OCI-LY7 (cell line): ENCODE results near the gene NES. TPM values are rescaled to one million over a fixed set of nuclear protein-coding genes. Genes with fewer than 3 reads are reported as not detected.

Source experiments
- BruUV-seq: library from RNA; stranded (reverse); fragments of 400-500 nt; replicated peaks from 2 replicates; lab custom pipeline; 2021; lab: Mats Ljungman, UMichigan
- CTCF ChIA-PET: fragments of 300-600 bp; sonication (Branson Sonifier 250); formaldehyde crosslinking; loops from one replicate; lab custom pipeline; 2022; ENCODE audit warnings: antibody characterized with exemption; ENCODE audit not compliant: unreplicated experiment; lab: Charles Lee
- POLR2A ChIA-PET: fragments of 300-600 bp; sonication (Branson Sonifier 250); formaldehyde crosslinking; loops from one replicate; lab custom pipeline; 2022; ENCODE audit warnings: antibody characterized with exemption; lab: Charles Lee
- DNase-seq: peaks from one replicate; pipeline ENCODE4 v3.0.0-alpha.2; 2015; ENCODE audit warnings: low spot score
- H2AFZ ChIP-seq: fragments of 200-600 bp; sonication (generic), shearing (Covaris generic); 2 replicates; pipeline ENCODE4 v1.6.1; 2014; ENCODE audit warnings: mild to moderate bottlenecking, antibody characterized with exemption, low read length, moderate library complexity
- H3K27ac ChIP-seq: fragments of 200-600 bp; sonication (generic); 2 replicates; pipeline ENCODE4 v1.5.1; 2014; ENCODE audit warnings: mixed run types, low read depth, mild to moderate bottlenecking, moderate library complexity, low read length, inconsistent platforms; ENCODE audit not compliant: poor library complexity, severe bottlenecking
- H3K36me3 ChIP-seq: fragments of 200-600 bp; sonication (generic); 2 replicates; pipeline ENCODE4 v1.6.1; 2014; ENCODE audit warnings: mild to moderate bottlenecking, antibody characterized with exemption, low read length, moderate library complexity, mixed read lengths; ENCODE audit not compliant: insufficient read depth
- H3K4me1 ChIP-seq: fragments of 200-600 bp; sonication (generic); 2 replicates; pipeline ENCODE4 v1.5.1; 2014; ENCODE audit warnings: mild to moderate bottlenecking, low read length; ENCODE audit not compliant: insufficient read depth, poor library complexity, severe bottlenecking
- H3K4me2 ChIP-seq: fragments of 200-600 bp; sonication (generic); 2 replicates; pipeline ENCODE4 v1.6.1; 2014; ENCODE audit warnings: mild to moderate bottlenecking, low read length
- H3K4me3 ChIP-seq: fragments of 200-600 bp; sonication (generic); 2 replicates; pipeline ENCODE4 v1.5.1; 2014; ENCODE audit warnings: mild to moderate bottlenecking, low read depth, low read length; ENCODE audit not compliant: poor library complexity, severe bottlenecking
- H3K79me2 ChIP-seq: fragments of 200-600 bp; sonication (generic); 2 replicates; pipeline ENCODE4 v1.6.1; 2016; ENCODE audit warnings: low read depth, mild to moderate bottlenecking, low read length, moderate library complexity, mixed read lengths; ENCODE audit not compliant: insufficient read depth
- H3K9me2 ChIP-seq: fragments of 200-600 bp; sonication (generic); 2 replicates; pipeline ENCODE4 v1.6.1; 2016; ENCODE audit warnings: mild to moderate bottlenecking, low read length, mixed read lengths; ENCODE audit not compliant: insufficient read depth
- H3K9me3 ChIP-seq: fragments of 200-600 bp; sonication (generic); 2 replicates; pipeline ENCODE4 v1.6.1; 2014; ENCODE audit warnings: mild to moderate bottlenecking, mixed run types, low read length, mixed read lengths
- H4K20me1 ChIP-seq: fragments of 200-600 bp; sonication (generic); 2 replicates; pipeline ENCODE4 v1.6.1; 2014; ENCODE audit warnings: mild to moderate bottlenecking, antibody characterized with exemption, low read length, moderate library complexity, mixed read lengths; ENCODE audit not compliant: insufficient read depth
- EZH2phosphoT487 ChIP-seq: fragments of 200-600 bp; sonication (generic); IDR thresholded peaks from 2 replicates; pipeline ENCODE4 v1.6.1; 2018; ENCODE audit warnings: low read depth, borderline replicate concordance, mild to moderate bottlenecking, mixed run types, antibody characterized with exemption, low read length, moderate library complexity, mixed read lengths
- intact Hi-C: fragments of 100-400 bp; cut with micrococcal nuclease; formaldehyde crosslinking; loops from one replicate; pipeline ENCODE4 v1.10.0; 2022; ENCODE audit not compliant: unreplicated experiment
- total RNA-seq, 2 experiments: library from RNA; depleted of rRNA in 1 of 2; stranded (reverse); fragments of >200 nt in 1 of 2; shearing (Covaris generic) in 1 of 2; gene quantifications; 2 replicates each; pipeline ENCODE4 v1.2.3, GENCODE V29; 2014 to 2022
- TF ChIP-seq, protein P1 (sequence below): fragments of 200-600 bp; sonication (generic); conservative IDR thresholded peaks from 2 replicates; pipeline ENCODE4 v1.5.1; 2014; ENCODE audit warnings: mild to moderate bottlenecking, antibody characterized with exemption, low read length, moderate library complexity, mixed read lengths

Gene NES
- total RNA-seq, 2 experiments from 2014 or later = not detected

DNA sequence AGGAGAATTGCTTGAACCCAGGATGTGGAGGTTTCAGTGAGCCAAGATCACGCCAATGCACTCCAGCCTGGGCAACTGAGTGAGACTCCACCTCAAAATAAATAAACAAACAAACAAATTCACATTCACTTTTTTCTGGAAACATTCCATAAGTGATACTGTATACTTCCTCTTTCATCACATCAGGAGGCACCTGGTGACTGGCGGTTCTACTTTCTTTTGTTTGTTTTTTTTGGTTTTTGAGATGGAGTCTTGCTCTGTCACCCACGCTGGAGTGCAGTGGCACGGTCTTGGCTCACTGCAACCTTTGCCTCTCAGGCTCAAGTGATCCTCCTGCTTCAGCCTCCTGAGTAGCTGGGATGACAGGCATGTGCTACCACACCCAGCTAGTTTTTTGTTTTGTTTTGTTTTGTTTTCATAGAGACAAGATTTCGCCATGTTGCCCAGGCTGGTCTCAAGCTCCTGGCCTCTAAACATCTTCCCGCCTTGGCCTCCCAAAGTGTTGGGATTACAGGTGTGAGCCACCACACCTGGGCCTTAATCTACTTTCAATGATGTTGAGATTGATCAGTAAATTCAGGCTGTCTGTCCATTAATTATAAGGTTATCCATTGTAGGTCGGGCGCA is 47.3 kb downstream of the NES start:
- no peak overlapping the region for H3K4me3 ChIP-seq
- peaks cover 23% of the 10 kb centered on the region for H3K4me1 ChIP-seq
- H3K4me2 ChIP-seq = no peak overlapping the region
- ChIA-PET POLR2A (no interaction called here), CTCF (interaction anchor here (0.9 kb wide), 1 partner anchor 28 kb away, joined by 4 read pairs; no protein-coding TSS in a partner anchor)
- no peak for TF ChIP-seq EZH2phosphoT487
- TF ChIP-seq, protein P1, sequence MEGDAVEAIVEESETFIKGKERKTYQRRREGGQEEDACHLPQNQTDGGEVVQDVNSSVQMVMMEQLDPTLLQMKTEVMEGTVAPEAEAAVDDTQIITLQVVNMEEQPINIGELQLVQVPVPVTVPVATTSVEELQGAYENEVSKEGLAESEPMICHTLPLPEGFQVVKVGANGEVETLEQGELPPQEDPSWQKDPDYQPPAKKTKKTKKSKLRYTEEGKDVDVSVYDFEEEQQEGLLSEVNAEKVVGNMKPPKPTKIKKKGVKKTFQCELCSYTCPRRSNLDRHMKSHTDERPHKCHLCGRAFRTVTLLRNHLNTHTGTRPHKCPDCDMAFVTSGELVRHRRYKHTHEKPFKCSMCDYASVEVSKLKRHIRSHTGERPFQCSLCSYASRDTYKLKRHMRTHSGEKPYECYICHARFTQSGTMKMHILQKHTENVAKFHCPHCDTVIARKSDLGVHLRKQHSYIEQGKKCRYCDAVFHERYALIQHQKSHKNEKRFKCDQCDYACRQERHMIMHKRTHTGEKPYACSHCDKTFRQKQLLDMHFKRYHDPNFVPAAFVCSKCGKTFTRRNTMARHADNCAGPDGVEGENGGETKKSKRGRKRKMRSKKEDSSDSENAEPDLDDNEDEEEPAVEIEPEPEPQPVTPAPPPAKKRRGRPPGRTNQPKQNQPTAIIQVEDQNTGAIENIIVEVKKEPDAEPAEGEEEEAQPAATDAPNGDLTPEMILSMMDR = no peak
- no peaks in the 10 kb centered on the region for H4K20me1 ChIP-seq
- intact Hi-C loops = loop anchor here (5.0 kb wide), 2 partner anchors 97 to 248 kb away; partner anchors contain the start of genes ISG20L2 and METTL25B
- no peaks in the 10 kb centered on the region for H3K9me2 ChIP-seq
- no peak overlapping the region for H2AFZ ChIP-seq
- no peaks in the 10 kb centered on the region for H3K79me2 ChIP-seq
- no peaks in the 10 kb centered on the region for H3K36me3 ChIP-seq
- BruUV-seq = no TSS peak
- DNase-seq = peak; percentile 27
- no peak overlapping the region for H3K27ac ChIP-seq
- H3K9me3 ChIP-seq = no peaks in the 10 kb centered on the region

DNA sequence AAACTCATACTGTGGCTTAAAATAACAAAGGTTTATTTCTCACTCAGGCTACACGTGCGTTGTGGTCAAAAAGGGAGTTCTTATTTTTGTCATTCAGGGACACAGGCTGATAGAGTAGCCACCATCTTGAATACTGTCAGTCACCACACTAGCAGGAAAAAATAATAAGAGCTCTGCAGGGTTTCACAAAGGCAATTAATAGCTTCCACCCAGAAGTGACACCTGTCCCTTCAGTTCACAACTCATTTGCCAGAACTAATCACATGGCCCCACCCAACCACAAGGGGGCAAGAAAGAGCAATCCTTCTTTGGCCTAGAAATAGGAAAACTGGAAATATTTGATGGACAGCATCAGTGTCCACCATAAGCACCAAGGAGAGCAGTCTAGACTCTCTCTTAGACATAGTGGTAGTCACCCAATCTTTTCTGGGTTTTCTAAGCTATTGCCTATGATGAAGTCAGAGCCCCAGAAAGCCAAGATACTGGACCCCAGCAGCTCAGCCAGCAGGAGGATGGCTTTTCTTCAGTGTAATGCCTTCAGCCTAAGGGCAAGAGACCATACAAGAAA is 49.8 kb downstream of the NES start:
- Histone ChIP-seq H3K4me1 (peaks cover 23% of the 10 kb centered on the region), H2AFZ (no peak overlapping the region; the same call in 1 of the 2 replicates), H3K4me3 (no peak overlapping the region), H3K9me2 (no peaks in the 10 kb centered on the region), H4K20me1 (no peaks in the 10 kb centered on the region), H3K4me2 (peak overlapping the region; percentile 41; the same call in 1 of the 2 replicates), H3K36me3 (no peaks in the 10 kb centered on the region), H3K79me2 (no peaks in the 10 kb centered on the region), H3K9me3 (no peaks in the 10 kb centered on the region), H3K27ac (peak overlapping the region; percentile 32)
- TF ChIP-seq, protein P1 = peak; percentile 89
- no peak for TF ChIP-seq EZH2phosphoT487
- peak; percentile 84 for DNase-seq
- ChIA-PET CTCF (interaction anchor here (0.6 to 1.9 kb wide), 10 partner anchors 9 to 133 kb away, joined by 3 to 12 read pairs (median 4); partner anchors contain the start of gene TTC24), POLR2A (interaction anchor here (0.6 to 1.2 kb wide), 8 partner anchors 18 to 139 kb away, joined by 3 to 8 read pairs (median 4); no protein-coding TSS in a partner anchor)
- intact Hi-C loops = loop anchor here (1.0 to 5.0 kb wide), 4 partner anchors 30 to 245 kb away; partner anchors contain the start of genes ISG20L2 and METTL25B
- BruUV-seq = no TSS peak
